Measurements from ENCODE around the gene ZNF423.

Gene ZNF423

GRCh38 chr16:49869731-49870130, 13.8 kb upstream of the ZNF423 start:
- H3K4me1 ChIP-seq (ENCODE audit: insufficient read depth, low read length, severe bottlenecking) = no peaks in the 10 kb centered on the region
- no peak overlapping the region for H3K4me2 ChIP-seq (ENCODE audit: low read length)
- no peaks in the 10 kb centered on the region for H3F3A ChIP-seq (ENCODE audit: insufficient read depth, low read length)
- H3K27me3 ChIP-seq (ENCODE audit: insufficient read depth, low read length) = no peaks in the 10 kb centered on the region
- H3K9me3 ChIP-seq (ENCODE audit: low read length) = no peaks in the 10 kb centered on the region
- H3K9ac ChIP-seq (ENCODE audit: low read length) = no peak overlapping the region
- H3K27ac ChIP-seq (ENCODE audit: low read depth, low read length, poor library complexity, severe bottlenecking) = no peak overlapping the region
- no peaks in the 10 kb centered on the region for H3K9me2 ChIP-seq (ENCODE audit: low read depth, low read length)
- no peak overlapping the region for H2AFZ ChIP-seq (ENCODE audit: low read length)
- H3K4me3 ChIP-seq (ENCODE audit: low read depth, low read length, poor library complexity, severe bottlenecking) = no peak overlapping the region
- H3K79me2 ChIP-seq (ENCODE audit: insufficient read depth, low read length) = no peaks in the 10 kb centered on the region
- no peaks in the 10 kb centered on the region for H4K20me1 ChIP-seq (ENCODE audit: insufficient read depth, low read length)
- TF ChIP-seq EZH2 (IDR thresholded peaks at IDR 0.05; ENCODE audit: borderline replicate concordance, low read length) (no peak), CTCF (IDR thresholded peaks at IDR 0.05; ENCODE audit: low read length) (no peak)
- H3K36me3 ChIP-seq (ENCODE audit: insufficient read depth, low read length) = no peaks in the 10 kb centered on the region

- Histone ChIP-seq H3K36me3 (ENCODE audit: insufficient read depth, low read length) (no peaks in the 10 kb centered on the region), H3K27ac (ENCODE audit: low read depth, low read length, poor library complexity, severe bottlenecking) (no peak overlapping the region), H3K9me3 (ENCODE audit: low read length) (no peaks in the 10 kb centered on the region), H3K4me1 (ENCODE audit: insufficient read depth, low read length, severe bottlenecking) (no peaks in the 10 kb centered on the region), H3K9me2 (ENCODE audit: low read depth, low read length) (no peaks in the 10 kb centered on the region), H3K79me2 (ENCODE audit: insufficient read depth, low read length) (no peaks in the 10 kb centered on the region), H3K9ac (ENCODE audit: low read length) (no peak overlapping the region), H4K20me1 (ENCODE audit: insufficient read depth, low read length) (no peaks in the 10 kb centered on the region), H3K27me3 (ENCODE audit: insufficient read depth, low read length) (no peaks in the 10 kb centered on the region), H2AFZ (ENCODE audit: low read length) (no peak overlapping the region), H3F3A (ENCODE audit: insufficient read depth, low read length) (no peaks in the 10 kb centered on the region), H3K4me2 (ENCODE audit: low read length) (no peak overlapping the region), H3K4me3 (ENCODE audit: low read depth, low read length, poor library complexity, severe bottlenecking) (no peak overlapping the region)
- TF ChIP-seq EZH2 (IDR thresholded peaks at IDR 0.05; ENCODE audit: borderline replicate concordance, low read length) (no peak), CTCF (IDR thresholded peaks at IDR 0.05; ENCODE audit: low read length) (no peak)
These were observed 12.1 kb upstream of the ZNF423 start for GRCh38 chr16:49867796-49868668.

GRCh38 chr16:49867234-49867633, 11.3 kb upstream of the ZNF423 start:
- Histone ChIP-seq H3K9ac (ENCODE audit: low read length) (no peak overlapping the region), H3K4me1 (ENCODE audit: insufficient read depth, low read length, severe bottlenecking) (no peaks in the 10 kb centered on the region), H3K4me2 (ENCODE audit: low read length) (no peak overlapping the region), H3K9me3 (ENCODE audit: low read length) (no peaks in the 10 kb centered on the region), H3K27ac (ENCODE audit: low read depth, low read length, poor library complexity, severe bottlenecking) (no peak overlapping the region), H2AFZ (ENCODE audit: low read length) (no peak overlapping the region), H3K79me2 (ENCODE audit: insufficient read depth, low read length) (no peaks in the 10 kb centered on the region), H3K9me2 (ENCODE audit: low read depth, low read length) (no peaks in the 10 kb centered on the region), H3K27me3 (ENCODE audit: insufficient read depth, low read length) (no peaks in the 10 kb centered on the region; the same call in 1 of the 2 replicates), H4K20me1 (ENCODE audit: insufficient read depth, low read length) (no peaks in the 10 kb centered on the region), H3K36me3 (ENCODE audit: insufficient read depth, low read length) (no peaks in the 10 kb centered on the region), H3F3A (ENCODE audit: insufficient read depth, low read length) (no peaks in the 10 kb centered on the region), H3K4me3 (ENCODE audit: low read depth, low read length, poor library complexity, severe bottlenecking) (no peak overlapping the region)
- TF ChIP-seq EZH2 (IDR thresholded peaks at IDR 0.05; ENCODE audit: borderline replicate concordance, low read length) = no peak
- no peak for TF ChIP-seq CTCF (IDR thresholded peaks at IDR 0.05; ENCODE audit: low read length)
